ENCODE measurements around the gene GLCE.

DNA sequence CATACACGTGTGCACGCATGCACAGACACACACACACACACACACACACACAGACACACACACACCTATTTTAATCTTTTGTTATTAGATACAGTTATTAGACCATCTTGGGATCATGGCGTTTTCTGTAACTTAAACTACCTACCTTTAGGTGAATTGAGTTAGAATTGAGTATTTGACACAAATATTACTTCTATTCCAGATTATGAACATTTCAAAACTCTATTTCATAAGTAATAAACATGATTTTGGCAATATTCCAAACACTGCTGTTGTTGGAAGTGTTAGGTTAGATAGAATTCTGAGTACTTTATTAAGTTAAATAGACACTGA is 65.6 kb downstream of the GLCE start:
- TF ChIP-seq POLR2A (IDR thresholded peaks at IDR 0.05) = no peak
- TF ChIP-seq, protein P1, sequence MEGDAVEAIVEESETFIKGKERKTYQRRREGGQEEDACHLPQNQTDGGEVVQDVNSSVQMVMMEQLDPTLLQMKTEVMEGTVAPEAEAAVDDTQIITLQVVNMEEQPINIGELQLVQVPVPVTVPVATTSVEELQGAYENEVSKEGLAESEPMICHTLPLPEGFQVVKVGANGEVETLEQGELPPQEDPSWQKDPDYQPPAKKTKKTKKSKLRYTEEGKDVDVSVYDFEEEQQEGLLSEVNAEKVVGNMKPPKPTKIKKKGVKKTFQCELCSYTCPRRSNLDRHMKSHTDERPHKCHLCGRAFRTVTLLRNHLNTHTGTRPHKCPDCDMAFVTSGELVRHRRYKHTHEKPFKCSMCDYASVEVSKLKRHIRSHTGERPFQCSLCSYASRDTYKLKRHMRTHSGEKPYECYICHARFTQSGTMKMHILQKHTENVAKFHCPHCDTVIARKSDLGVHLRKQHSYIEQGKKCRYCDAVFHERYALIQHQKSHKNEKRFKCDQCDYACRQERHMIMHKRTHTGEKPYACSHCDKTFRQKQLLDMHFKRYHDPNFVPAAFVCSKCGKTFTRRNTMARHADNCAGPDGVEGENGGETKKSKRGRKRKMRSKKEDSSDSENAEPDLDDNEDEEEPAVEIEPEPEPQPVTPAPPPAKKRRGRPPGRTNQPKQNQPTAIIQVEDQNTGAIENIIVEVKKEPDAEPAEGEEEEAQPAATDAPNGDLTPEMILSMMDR (IDR thresholded peaks at IDR 0.05) = no peak
- TF ChIP-seq POLR2AphosphoS5 (IDR thresholded peaks at IDR 0.05) = no peak
